Measurements from ENCODE around the gene GSTO1.

Gene GSTO1

DNA sequence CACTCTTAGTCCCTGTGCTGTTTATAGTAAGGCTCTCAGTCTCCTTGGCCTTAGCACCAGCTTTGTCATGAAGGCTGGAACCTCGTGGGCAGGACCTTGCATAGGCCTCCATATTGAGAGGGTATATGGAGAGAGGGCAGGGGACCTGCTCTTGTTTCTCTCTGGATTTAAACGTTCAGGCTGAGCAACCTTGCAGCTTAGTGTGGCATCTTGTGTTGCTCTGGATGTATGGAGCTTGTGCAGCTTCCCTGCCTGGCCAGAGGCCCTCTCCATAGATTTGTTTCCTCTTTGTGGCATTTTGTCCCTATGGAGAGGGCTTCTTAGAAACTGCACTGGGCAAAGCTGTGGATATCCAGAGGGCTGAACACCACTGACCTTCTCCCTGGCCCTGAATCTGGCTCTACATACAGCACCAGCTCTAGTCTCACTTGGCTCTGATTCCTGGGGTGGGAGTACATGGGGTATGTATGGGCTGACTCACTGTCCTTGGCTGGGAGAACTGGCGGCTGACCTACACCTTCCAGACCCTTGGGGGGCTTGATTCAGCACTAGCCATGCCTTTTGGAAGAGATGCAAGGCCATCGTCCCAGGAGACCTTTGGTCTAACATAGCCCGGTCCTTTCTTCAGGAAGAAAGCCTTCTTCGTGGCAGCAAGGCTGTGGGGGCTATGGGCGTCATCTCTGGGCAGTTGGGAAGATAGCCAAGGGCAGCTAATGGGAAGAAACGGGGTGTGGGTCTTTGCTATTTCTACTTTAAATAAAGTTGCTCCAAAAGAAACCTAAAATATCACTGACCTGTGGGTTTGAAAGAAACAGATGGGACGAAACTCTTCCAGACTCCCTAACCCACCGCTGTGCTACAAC lies 53.1 kb downstream of the GSTO1 start:
- no peak for DNase-seq

DNA sequence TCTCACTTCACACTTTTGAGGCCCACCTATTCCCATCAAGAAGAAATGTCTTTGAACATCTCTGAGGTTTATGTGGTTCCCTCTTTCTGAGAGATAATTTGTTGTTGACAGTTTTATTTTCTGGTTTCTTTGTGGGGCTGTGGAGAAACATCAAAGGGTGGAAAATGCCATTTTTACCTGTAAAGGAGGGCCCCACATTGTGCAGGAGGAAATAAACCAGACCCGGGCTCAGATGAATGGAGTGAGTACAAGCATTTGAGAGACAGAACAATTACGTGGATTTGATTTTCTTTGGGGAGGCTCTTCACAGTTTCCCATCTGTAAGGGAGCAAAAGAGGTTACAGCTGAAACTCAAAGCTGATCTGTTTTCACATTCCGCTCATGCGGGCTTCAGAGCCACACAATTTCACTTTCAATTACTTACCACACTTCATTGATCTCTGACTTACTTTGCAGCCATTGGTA lies 53.8 kb downstream of the GSTO1 start:
- DNase-seq, result no peak

DNA sequence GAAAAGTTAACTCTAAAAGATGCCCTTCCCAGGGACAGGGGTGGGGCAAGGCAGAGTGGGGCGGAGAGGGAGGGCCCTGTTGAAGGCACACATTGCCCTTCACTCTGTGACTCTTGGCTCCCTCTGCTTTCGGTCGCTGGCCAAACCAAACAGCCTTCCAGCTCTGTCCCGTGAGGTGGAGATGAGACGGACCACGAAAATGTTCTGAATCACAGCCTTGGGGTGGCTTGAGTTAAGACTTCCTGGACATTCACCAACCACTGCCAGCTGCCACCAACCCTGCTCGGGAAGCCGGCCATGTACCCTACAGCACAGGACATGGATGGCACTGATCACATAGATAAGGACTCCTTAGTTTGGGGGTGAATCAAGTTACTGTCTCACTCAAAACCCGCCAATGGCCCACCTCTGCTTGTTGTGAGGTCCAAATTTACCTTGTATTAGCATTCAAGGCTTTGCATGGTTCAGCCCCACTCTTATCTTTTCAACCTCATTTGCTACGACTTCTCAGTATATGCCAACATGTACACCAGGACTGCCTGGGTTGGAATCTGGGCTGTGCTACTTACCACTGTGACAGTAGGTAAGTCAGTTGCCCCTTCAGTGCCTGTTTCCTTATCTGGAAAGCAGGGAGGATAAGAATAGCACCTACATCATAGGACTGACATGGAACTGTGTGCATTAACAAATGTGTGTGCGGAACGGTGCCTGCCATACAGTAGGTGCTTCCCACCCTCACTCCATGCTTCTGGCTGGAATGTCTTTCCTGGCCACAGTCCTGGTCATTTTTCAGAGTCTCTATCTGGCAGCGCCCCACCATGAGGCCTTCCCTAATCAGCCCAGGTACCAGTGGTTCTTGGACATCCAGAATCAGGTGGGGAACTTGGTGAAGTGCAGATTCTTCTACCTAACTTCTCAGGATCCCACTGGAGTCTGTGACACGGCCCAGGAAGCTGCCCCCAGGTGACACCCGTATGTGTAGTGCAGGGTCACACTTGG lies 55.6 kb downstream of the GSTO1 start:
- DNase-seq, result no peak

DNA sequence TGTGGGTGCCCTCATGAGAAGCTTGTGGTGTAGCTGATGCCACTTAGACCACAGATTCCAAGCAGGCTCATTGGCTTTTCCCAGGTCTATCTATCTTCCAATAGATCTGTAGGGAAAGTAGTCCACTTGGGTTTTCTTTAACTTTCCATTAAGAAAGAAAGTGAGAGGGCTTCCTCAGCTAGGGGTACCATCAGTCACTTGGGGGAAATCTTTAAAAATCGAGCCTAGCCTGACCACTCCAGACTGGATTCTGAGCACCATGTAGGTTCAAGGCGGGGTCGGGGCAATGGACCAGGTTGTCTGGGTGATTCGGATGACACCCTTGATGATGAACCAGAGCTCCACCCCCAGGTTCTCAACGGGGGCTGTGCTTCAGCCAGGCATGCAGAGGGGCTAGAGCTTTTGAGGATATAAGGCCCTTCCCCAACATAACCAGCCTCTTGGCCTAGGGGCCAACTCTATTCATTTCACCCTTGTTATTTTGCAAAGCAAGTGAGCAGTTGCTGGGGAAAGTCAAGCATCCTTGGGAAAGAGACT lies 56.6 kb downstream of the GSTO1 start:
- no peak for DNase-seq

DNA sequence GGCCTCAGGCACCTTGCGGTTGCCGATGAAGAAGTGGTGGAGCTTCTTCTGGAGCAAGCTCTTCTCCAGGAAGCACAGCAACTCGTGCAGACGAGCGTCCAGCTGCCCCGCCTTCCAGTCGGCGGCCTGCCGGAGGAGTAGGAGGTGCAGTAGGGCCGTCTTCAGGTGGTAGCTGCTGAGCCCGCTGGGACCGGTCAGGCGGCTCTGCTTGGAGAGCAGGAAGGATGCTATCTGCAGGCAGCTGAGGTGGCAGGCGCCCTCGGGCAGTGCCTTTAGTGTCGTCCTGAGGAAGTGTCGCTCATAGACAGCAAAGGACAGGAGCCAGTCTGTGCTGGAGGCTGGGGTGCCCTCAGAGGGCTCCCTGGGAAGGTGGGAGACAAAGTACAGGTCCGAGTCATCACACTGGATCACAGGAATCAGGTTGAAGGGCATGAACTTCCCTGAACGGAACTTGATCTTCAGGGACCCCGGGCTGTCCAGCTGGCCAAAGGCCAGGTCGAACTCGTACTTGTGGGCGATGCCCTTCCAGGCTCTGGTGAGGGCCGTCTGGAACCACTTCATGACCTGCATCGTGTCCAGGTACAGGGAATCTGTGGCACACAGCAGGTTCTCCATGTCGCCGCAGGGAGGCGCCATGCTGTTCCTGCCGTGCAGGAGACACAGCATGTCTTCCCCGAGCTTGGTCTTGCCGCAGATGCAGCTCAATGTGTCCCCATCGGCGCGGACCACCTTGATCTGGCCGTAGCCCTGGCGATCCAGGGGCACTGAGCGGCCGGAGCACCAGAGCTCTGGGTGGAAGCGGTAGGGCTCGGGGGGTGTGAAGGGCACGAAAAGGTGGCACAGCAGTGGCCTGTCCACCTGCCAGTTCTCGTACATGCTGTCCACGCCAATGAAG lies 60.1 kb downstream of the GSTO1 start:
- DNase-seq, result no peak

DNA sequence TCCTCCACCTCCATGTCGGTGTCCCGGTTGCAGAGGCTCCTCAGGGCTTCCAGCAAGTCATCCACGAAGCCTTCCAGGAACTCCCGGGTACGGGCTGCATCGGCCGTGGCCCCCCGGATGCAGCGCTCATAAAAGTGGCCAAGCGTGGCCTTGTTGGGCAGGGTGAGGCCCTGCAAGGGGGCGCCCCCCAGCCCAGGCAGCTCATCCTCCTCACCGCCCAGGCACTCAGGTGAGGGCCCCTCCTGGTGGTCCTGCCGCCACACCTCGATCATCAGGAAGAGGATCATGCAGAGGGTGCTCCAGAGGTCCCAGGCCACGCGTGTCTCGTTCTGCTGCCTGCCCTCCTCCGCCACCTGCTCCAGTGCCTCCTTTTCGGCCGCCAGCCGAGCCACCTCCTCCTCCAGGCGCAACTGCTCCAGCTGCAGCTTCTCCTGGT lies 60.8 kb downstream of the GSTO1 start:
- no peak for DNase-seq

DNA sequence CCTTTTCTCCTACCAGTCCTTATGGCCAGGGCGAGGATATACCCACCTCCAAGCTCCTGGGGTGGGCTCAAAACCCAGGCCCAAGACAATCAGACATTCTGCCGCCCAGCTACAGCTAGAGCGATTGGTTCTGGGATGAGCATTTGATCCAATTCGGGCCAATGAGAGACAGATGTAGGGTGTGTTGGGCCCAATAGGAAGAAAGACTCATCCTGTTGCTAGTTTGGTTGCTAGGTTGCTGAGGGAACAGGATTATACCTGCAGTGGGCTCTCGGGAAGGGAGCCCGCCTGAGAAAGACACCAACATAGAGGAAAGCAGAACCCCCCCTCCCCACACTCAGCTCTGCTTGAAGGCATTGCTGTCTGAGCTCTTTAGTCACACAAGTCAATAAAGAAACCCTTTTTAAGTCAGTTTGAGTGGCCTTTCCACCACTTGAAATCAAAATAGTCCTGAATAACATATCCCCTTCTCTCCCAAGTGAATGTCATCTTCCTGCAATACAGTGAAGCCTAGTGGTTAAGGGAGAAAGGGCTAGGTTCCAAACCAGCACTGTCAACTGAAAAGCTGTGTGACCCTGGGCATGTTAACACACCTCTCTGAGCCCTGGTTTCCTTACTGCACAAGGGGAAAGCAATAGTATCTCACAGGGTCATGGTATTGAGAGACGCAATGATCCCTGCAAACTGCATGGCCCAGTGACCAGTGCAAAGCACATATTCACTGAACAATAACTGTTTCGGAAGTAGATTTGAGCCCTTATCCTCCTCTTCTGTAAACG lies 61.8 kb downstream of the GSTO1 start:
- no peak for DNase-seq

All from activated T-cell treated with anti-CD3 and anti-CD28 coated beads for 4 hours (primary cell).